H1 (cell line): ENCODE measurements around the gene ZNF280C. TPM values are rescaled to one million over a fixed set of nuclear protein-coding genes. Genes with fewer than 3 reads are reported as not detected.

ENCODE experiments used
- CBX5 ChIP-seq: fragments of 300-800, 300-1000 bp; sonication (generic); IDR thresholded peaks from 2 replicates; pipeline ENCODE4 v1.7.1; 2016; ENCODE audit warnings: antibody characterized with exemption, low read length, low read depth
- JUND ChIP-seq: IDR thresholded peaks from 2 replicates; pipeline ENCODE4 v1.6.1; 2011; ENCODE audit warnings: mild to moderate bottlenecking, improper control_type of control experiment, low read length
- MAFK ChIP-seq: IDR thresholded peaks from 2 replicates; pipeline ENCODE4 v1.6.1; 2012; ENCODE audit warnings: low read depth, mild to moderate bottlenecking, improper control_type of control experiment, low read length
- PHF8 ChIP-seq: fragments of 200-600 bp; sonication (generic); conservative IDR thresholded peaks from 2 replicates; pipeline ENCODE4 v1.7.1; 2012; ENCODE audit warnings: low read depth, mild to moderate bottlenecking, inconsistent platforms, low read length, moderate library complexity
- RXRA ChIP-seq: IDR thresholded peaks from 2 replicates; pipeline ENCODE4 v1.6.1; 2011; ENCODE audit warnings: low read depth, mild to moderate bottlenecking, low read length, moderate library complexity; ENCODE audit not compliant: insufficient read depth
- TAF1 ChIP-seq: IDR thresholded peaks from 2 replicates; pipeline ENCODE4 v1.6.1; 2011; ENCODE audit warnings: mild to moderate bottlenecking, low read depth, low read length
- YY1 ChIP-seq: IDR thresholded peaks from 2 replicates; pipeline ENCODE4 v1.6.1; 2011; ENCODE audit warnings: low read depth, mild to moderate bottlenecking, low read length
- polyA plus RNA-seq, 7 experiments: library from polyadenylated mRNA; depleted of rRNA in 3 of 7; stranded (reverse) in 5 of 7; unstranded in 2 of 7; fragments of >200 nt in 5 of 7; fragments of 200-250 nt in 2 of 7; gene quantifications; 1 replicate in 5 of 7; 2 replicates in 1 of 7; 4 replicates in 1 of 7; pipeline versions ENCODE4 v1.2.1 to v1.2.3, GENCODE V29; 2011 to 2013; ENCODE audit warnings: missing spikeins in 2 of 7, mixed read lengths in 2 of 7
- total RNA-seq: library from RNA; stranded (reverse); fragmentation: NEBNext Ultra II Directional; extraction: Animal tissue kit (Norgen Biotek cat#: 25700); gene quantifications from 2 replicates; pipeline ENCODE4 v1.2.1, GENCODE V29; 2021
- TF ChIP-seq, protein P1 (sequence below): IDR thresholded peaks from 2 replicates; pipeline ENCODE4 v1.6.1; 2012; ENCODE audit warnings: inconsistent platforms

ZNF280C gene
- total and polyA plus RNA-seq, 2 of the 8 experiments (the other 6 are each of a cell fraction or from before 2014, with no cell fraction given) = 8.4 to 13.4 TPM

DNA sequence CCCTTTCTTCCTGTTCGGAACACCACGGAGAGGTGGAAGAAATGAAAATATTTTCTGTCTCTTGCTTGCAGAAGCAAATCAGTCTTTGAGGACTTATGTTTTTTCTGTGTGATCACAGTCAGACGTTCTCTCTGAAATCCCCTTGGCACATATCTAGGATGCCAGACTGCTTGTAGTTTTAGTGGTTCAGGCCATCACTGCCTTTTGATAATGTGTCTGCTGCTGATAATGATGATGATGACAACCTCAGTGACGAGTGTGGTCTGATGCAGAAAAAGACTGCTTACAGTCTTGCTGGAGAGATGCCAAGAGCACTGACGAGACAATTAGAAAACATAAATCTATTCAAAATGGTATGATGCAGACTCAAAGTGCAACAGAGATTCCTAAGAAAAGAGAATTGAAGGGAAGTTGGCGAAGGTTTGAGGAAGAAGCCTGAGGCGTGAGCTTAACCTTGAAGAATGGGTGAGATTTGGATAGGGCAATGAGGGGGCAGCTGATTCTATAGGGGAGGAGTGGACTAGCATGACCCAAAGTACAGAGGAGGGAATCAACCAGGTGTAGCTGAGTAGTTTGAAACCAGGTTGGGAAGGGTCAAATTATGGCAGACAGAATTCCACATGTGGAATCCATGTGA is 89.0 kb downstream of the ZNF280C start (continued):
- TF ChIP-seq, protein P1, sequence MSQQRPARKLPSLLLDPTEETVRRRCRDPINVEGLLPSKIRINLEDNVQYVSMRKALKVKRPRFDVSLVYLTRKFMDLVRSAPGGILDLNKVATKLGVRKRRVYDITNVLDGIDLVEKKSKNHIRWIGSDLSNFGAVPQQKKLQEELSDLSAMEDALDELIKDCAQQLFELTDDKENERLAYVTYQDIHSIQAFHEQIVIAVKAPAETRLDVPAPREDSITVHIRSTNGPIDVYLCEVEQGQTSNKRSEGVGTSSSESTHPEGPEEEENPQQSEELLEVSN = no peak
- no peak for TF ChIP-seq YY1
- no peak for TF ChIP-seq TAF1
- no peak for TF ChIP-seq PHF8
- no peak for TF ChIP-seq MAFK
- no peak for TF ChIP-seq CBX5
- TF ChIP-seq JUND = no peak
- TF ChIP-seq RXRA = no peak
